Measurements from ENCODE around the gene THRA. TPM values are rescaled to one million over a fixed set of nuclear protein-coding genes. Genes with fewer than 3 reads are reported as not detected.

Gene THRA
- polyA plus RNA-seq, 3 donors from 2014 or later = 5.0 to 15.0 (median 8.0) TPM

GRCh38 chr17:40087049-40087794 is 24.5 kb downstream of the THRA start:
- H3K36me3 Mint-ChIP-seq = peaks cover 20 to 32% (median 21%) of the 10 kb centered on the region in 3 donors
- H3K9me3 Mint-ChIP-seq = no peaks in the 10 kb centered on the region
- peaks cover 0 to 2% (median 0%) of the 10 kb centered on the region in 3 donors for H3K27me3 Mint-ChIP-seq (ENCODE audit: low read depth in 3 of 3)
- peak overlapping the region; percentile 4 to 77 (median 50) for H3K27ac Mint-ChIP-seq
- no peak overlapping the region for H3K4me3 Mint-ChIP-seq
- H3K4me1 Mint-ChIP-seq = peaks cover 5 to 9% of the 10 kb centered on the region in 2 donors
- no peak for DNase-seq

GRCh38 chr17:40087903-40088718 is 25.3 kb downstream of the THRA start:
- H3K27ac Mint-ChIP-seq = peak overlapping the region in 1 of 6 donors; percentile 1
- peaks cover 0 to 2% (median 0%) of the 10 kb centered on the region in 3 donors for H3K27me3 Mint-ChIP-seq (ENCODE audit: low read depth in 3 of 3)
- no peaks in the 10 kb centered on the region for H3K9me3 Mint-ChIP-seq
- H3K4me1 Mint-ChIP-seq = peaks cover 5 to 9% of the 10 kb centered on the region in 2 donors
- peaks cover 20 to 32% (median 21%) of the 10 kb centered on the region in 3 donors for H3K36me3 Mint-ChIP-seq
- DNase-seq = no peak
- no peak overlapping the region for H3K4me3 Mint-ChIP-seq

- H3K9me3 Mint-ChIP-seq = no peaks in the 10 kb centered on the region
- peaks cover 17 to 36% (median 23%) of the 10 kb centered on the region in 3 donors for H3K36me3 Mint-ChIP-seq
- no peak for DNase-seq
- peak overlapping the region in 3 of 6 donors; percentile 45 to 84 (median 68) for H3K27ac Mint-ChIP-seq
- no peak overlapping the region for H3K4me3 Mint-ChIP-seq
- peaks cover 5 to 14% of the 10 kb centered on the region in 2 donors for H3K4me1 Mint-ChIP-seq
- H3K27me3 Mint-ChIP-seq (ENCODE audit: low read depth in 3 of 3) = peaks cover 0 to 2% (median 0%) of the 10 kb centered on the region in 3 donors
Observed at GRCh38 chr17:40089077-40089895, 26.5 kb downstream of the THRA start.

GRCh38 chr17:40090237-40091119 is 27.7 kb downstream of the THRA start:
- no peak for DNase-seq
- H3K27me3 Mint-ChIP-seq (ENCODE audit: low read depth in 3 of 3) = peaks cover 0 to 2% (median 0%) of the 10 kb centered on the region in 3 donors
- H3K27ac Mint-ChIP-seq = peak overlapping the region in 2 of 6 donors; percentile 39 to 84
- H3K36me3 Mint-ChIP-seq = peaks cover 12 to 29% (median 16%) of the 10 kb centered on the region in 3 donors
- H3K9me3 Mint-ChIP-seq = no peaks in the 10 kb centered on the region
- no peak overlapping the region for H3K4me3 Mint-ChIP-seq
- peaks cover 14 to 23% of the 10 kb centered on the region in 2 donors for H3K4me1 Mint-ChIP-seq

- H3K27ac Mint-ChIP-seq = peak overlapping the region in 3 of 6 donors; percentile 3 to 67 (median 34)
- no peaks in the 10 kb centered on the region for H3K9me3 Mint-ChIP-seq
- peaks cover 22 to 34% of the 10 kb centered on the region in 2 donors for H3K4me1 Mint-ChIP-seq
- peaks cover 7 to 10% (median 9%) of the 10 kb centered on the region in 3 donors for H3K27me3 Mint-ChIP-seq (ENCODE audit: low read depth in 3 of 3)
- no peak overlapping the region for H3K4me3 Mint-ChIP-seq
- peaks cover 11 to 25% (median 16%) of the 10 kb centered on the region in 3 donors for H3K36me3 Mint-ChIP-seq
- no peak for DNase-seq
Observed at GRCh38 chr17:40091691-40092397, 29.1 kb downstream of the THRA start.

GRCh38 chr17:40092581-40092980 is 29.8 kb downstream of the THRA start:
- no peak for DNase-seq
- peaks cover 9 to 10% (median 10%) of the 10 kb centered on the region in 3 donors for H3K27me3 Mint-ChIP-seq (ENCODE audit: low read depth in 3 of 3)
- H3K4me3 Mint-ChIP-seq = no peak overlapping the region
- H3K27ac Mint-ChIP-seq = peak overlapping the region in 5 of 6 donors; percentile 3 to 34 (median 16)
- H3K36me3 Mint-ChIP-seq = peaks cover 4 to 18% (median 9%) of the 10 kb centered on the region in 3 donors
- peaks cover 29 to 35% of the 10 kb centered on the region in 2 donors for H3K4me1 Mint-ChIP-seq
- H3K9me3 Mint-ChIP-seq = no peaks in the 10 kb centered on the region

GRCh38 chr17:40093005-40093579 is 30.3 kb downstream of the THRA start:
- DNase-seq = no peak
- H3K4me3 Mint-ChIP-seq = no peak overlapping the region
- H3K27me3 Mint-ChIP-seq (ENCODE audit: low read depth in 3 of 3) = peaks cover 9 to 10% (median 10%) of the 10 kb centered on the region in 3 donors
- H3K4me1 Mint-ChIP-seq = peaks cover 35 to 40% of the 10 kb centered on the region in 2 donors
- H3K27ac Mint-ChIP-seq = peak overlapping the region; percentile 16 to 99 (median 86)
- no peaks in the 10 kb centered on the region for H3K9me3 Mint-ChIP-seq
- peaks cover 4 to 16% (median 9%) of the 10 kb centered on the region in 3 donors for H3K36me3 Mint-ChIP-seq

- H3K27ac Mint-ChIP-seq = peak overlapping the region; percentile 70 to 99 (median 96)
- peaks cover 41 to 46% of the 10 kb centered on the region in 2 donors for H3K4me1 Mint-ChIP-seq
- peaks cover 11 to 12% (median 11%) of the 10 kb centered on the region in 3 donors for H3K27me3 Mint-ChIP-seq (ENCODE audit: low read depth in 3 of 3)
- no peaks in the 10 kb centered on the region for H3K9me3 Mint-ChIP-seq
- peaks cover 4 to 12% (median 9%) of the 10 kb centered on the region in 3 donors for H3K36me3 Mint-ChIP-seq
- no peak overlapping the region for H3K4me3 Mint-ChIP-seq
- DNase-seq = no peak
Observed at GRCh38 chr17:40093580-40094201, 30.9 kb downstream of the THRA start.

GRCh38 chr17:40094874-40095273 is 32.1 kb downstream of the THRA start:
- H3K4me1 Mint-ChIP-seq = peaks cover 52 to 57% of the 10 kb centered on the region in 2 donors

GRCh38 chr17:40095351-40095943 is 32.7 kb downstream of the THRA start:
- H3K36me3 Mint-ChIP-seq = peaks cover 4 to 12% (median 5%) of the 10 kb centered on the region in 3 donors
- DNase-seq = no peak

More at GRCh38 chr17:40094874-40095273, 32.1 kb downstream of the THRA start:
- Mint-ChIP-seq H3K27ac (peak overlapping the region; percentile 95 to 99 (median 97)), H3K36me3 (peaks cover 4 to 12% (median 7%) of the 10 kb centered on the region in 3 donors), H3K27me3 (ENCODE audit: low read depth in 3 of 3) (peaks cover 16 to 22% (median 19%) of the 10 kb centered on the region in 3 donors), H3K4me3 (peak overlapping the region in 3 of 5 donors; percentile 21 to 65 (median 61)), H3K9me3 (no peaks in the 10 kb centered on the region)
- no peak for DNase-seq

More at GRCh38 chr17:40095351-40095943, 32.7 kb downstream of the THRA start:
- Mint-ChIP-seq H3K27me3 (ENCODE audit: low read depth in 3 of 3) (peaks cover 18 to 22% (median 19%) of the 10 kb centered on the region in 3 donors), H3K9me3 (no peaks in the 10 kb centered on the region), H3K4me3 (peak overlapping the region; percentile 74 to 90 (median 87)), H3K4me1 (peaks cover 58 to 63% of the 10 kb centered on the region in 2 donors), H3K27ac (peak overlapping the region; percentile 95 to 99 (median 97))

Data from immature natural killer cell (primary cell).